Measurements from ENCODE around the gene CBFA2T3.

DNA sequence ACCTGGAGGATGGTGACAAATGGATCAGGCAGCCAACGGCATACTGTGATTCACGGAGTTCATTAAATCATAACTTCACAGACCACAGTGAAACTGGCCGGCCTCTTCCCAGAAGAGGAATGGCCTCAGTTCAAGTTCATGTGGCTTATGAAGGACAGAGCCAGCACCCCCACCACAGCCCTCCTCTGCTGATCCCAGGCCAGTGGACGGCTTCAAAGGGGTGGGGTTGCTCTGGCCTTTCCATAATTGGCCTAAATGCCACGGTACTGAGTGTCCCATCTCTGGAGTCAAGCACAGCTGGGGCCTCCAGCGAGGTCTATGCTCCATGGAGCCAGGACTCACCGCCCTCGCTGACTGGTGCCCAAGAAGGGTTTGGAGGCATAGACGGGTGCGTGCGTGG lies 141.6 kb downstream of the CBFA2T3 start:
- TF ChIP-seq, protein P1, sequence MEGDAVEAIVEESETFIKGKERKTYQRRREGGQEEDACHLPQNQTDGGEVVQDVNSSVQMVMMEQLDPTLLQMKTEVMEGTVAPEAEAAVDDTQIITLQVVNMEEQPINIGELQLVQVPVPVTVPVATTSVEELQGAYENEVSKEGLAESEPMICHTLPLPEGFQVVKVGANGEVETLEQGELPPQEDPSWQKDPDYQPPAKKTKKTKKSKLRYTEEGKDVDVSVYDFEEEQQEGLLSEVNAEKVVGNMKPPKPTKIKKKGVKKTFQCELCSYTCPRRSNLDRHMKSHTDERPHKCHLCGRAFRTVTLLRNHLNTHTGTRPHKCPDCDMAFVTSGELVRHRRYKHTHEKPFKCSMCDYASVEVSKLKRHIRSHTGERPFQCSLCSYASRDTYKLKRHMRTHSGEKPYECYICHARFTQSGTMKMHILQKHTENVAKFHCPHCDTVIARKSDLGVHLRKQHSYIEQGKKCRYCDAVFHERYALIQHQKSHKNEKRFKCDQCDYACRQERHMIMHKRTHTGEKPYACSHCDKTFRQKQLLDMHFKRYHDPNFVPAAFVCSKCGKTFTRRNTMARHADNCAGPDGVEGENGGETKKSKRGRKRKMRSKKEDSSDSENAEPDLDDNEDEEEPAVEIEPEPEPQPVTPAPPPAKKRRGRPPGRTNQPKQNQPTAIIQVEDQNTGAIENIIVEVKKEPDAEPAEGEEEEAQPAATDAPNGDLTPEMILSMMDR (conservative IDR thresholded peaks at IDR 0.05; ENCODE audit: low read length) = no peak
- no peak for TF ChIP-seq EZH2phosphoT487 (IDR thresholded peaks at IDR 0.05; ENCODE audit: borderline replicate concordance)

All from Loucy (cell line).